Mammary epithelial cell (primary cell): Measurements from ENCODE around the gene MSMB.

Source experiments
- EZH2 ChIP-seq: IDR thresholded peaks from 2 replicates; pipeline ENCODE4 v1.6.1; 2012; ENCODE audit warnings: low read length, inconsistent platforms, borderline replicate concordance
- TF ChIP-seq, protein P1 (sequence below), 2 donors: IDR thresholded peaks in 1 of 2; conservative IDR thresholded peaks in 1 of 2; 2 replicates each; pipeline ENCODE4 v1.5.1; 2011 to 2012; ENCODE audit warnings: inconsistent platforms in 2 of 2, low read length in 2 of 2, mild to moderate bottlenecking in 2 of 2, control low read depth in 1 of 2, low read depth in 1 of 2; ENCODE audit not compliant: insufficient read depth in 1 of 2; ENCODE audit errors: extremely low read depth in 1 of 2

DNA sequence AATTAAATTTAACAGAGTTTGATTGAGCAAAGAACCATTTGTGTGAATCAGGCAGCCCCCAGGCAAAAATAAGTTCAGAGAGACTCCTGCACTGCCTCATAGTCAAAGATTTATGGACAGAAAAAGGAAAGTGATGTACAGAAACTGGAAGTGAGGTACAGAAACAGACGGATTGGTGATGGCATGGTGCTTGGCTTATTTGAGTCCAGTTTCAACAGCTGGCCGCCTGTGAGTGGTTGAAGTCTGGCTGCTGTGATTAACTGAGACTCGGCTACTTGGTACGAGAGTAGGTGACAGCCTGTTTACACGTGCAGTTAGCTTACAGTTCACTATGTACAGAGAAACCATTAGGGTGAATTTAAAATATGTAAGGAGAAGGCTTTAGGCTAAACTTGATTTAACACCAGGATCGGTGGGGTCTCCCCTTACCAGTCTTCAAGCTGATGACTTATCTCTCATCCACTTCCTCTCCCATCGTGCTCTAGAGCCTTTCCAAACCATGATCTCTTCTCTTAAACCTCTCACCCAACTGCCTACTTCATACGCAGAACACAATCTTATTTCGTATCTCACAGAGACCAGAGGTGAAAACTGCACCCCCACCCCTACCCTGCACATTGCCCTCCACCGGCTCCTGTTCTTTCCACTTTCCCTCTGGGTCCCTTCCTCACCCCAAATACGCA lies 5.0 kb upstream of the MSMB start:
- TF ChIP-seq, protein P1, sequence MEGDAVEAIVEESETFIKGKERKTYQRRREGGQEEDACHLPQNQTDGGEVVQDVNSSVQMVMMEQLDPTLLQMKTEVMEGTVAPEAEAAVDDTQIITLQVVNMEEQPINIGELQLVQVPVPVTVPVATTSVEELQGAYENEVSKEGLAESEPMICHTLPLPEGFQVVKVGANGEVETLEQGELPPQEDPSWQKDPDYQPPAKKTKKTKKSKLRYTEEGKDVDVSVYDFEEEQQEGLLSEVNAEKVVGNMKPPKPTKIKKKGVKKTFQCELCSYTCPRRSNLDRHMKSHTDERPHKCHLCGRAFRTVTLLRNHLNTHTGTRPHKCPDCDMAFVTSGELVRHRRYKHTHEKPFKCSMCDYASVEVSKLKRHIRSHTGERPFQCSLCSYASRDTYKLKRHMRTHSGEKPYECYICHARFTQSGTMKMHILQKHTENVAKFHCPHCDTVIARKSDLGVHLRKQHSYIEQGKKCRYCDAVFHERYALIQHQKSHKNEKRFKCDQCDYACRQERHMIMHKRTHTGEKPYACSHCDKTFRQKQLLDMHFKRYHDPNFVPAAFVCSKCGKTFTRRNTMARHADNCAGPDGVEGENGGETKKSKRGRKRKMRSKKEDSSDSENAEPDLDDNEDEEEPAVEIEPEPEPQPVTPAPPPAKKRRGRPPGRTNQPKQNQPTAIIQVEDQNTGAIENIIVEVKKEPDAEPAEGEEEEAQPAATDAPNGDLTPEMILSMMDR (conservative IDR thresholded peaks at IDR 0.05 in 1 of 2, IDR thresholded peaks at IDR 0.05 in 1 of 2; ENCODE audit: extremely low read depth in 1 of 2, insufficient read depth in 1 of 2, low read depth in 1 of 2, low read length in 2 of 2), result no peak
- no peak for TF ChIP-seq EZH2
